HG03439 (cell line): Measurements from ENCODE around the gene UBE2N.
"Not testable (repeated sequence)": the region's sequence is repeated elsewhere in the genome, so short reads cannot be mapped to it uniquely, and the experiment has no call there.

Experiments
- ATAC-seq: cut with Tn5 transposase; IDR thresholded peaks from one replicate; pipeline ENCODE4 v1.9.1; 2021; ENCODE audit warnings: mild to moderate bottlenecking, moderate library complexity; ENCODE audit not compliant: unreplicated experiment

The UBE2N gene

DNA sequence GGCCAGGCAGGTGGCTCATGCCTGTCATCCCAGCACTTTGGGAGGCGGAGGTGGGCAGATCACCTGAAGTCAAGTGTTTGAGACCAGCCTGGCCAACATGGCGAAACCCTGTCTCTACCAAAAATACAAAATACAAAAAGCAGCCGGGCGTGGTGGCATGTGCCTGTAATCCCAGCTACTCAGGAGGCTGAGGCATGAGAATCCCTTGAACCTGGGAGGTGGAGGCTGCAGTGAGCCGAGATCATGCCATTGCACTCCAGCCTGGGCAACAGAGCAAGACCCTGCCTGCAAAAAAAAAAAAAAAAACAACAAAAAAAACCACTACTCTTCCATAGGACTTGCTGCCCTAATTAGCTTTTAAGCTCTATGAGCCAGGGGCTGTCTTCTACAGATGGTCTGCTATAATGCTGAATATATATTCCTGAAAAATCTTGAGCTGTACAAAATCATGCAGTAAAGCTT is 59.7 kb downstream of the UBE2N start:
- not testable (repeated sequence) for ATAC-seq

DNA sequence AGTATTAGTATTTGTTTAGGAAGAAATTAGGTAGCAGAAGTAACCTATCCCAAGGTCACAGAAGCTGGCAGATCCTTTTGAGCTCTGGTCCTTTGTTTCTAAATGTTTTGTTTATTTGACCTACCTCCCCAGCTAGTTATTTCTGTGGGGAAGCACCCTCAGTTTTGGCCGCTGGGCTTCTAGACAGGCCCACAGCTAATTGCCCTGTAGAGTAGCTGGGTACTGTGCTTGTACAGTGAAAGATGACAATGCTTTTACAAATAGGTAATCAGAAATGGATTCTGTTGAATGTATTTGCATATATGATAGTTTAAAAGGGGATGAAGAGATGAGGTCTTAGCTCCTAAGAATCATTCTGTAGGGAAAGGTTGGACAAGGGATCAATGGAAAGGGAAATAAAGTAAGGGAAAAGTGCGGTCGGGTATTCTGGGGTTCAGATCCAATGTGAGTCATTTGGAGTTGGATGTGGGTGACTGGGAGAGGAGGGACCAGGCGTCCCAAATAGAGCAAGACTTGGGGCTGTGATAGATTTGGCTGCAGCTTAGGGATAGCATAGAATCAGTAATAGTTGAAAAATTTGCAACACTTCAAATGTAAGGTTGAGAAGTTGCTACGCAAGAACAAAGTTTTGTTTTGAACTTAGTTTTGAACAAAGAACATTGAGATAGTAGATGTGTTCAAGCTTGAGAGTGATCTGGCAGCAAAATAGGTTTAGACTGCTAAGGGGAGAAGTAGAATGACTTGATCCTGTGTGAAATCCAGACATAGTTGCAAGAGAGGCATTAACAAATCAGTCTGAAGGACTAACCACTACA is 60.4 kb downstream of the UBE2N start:
- ATAC-seq: no peak

DNA sequence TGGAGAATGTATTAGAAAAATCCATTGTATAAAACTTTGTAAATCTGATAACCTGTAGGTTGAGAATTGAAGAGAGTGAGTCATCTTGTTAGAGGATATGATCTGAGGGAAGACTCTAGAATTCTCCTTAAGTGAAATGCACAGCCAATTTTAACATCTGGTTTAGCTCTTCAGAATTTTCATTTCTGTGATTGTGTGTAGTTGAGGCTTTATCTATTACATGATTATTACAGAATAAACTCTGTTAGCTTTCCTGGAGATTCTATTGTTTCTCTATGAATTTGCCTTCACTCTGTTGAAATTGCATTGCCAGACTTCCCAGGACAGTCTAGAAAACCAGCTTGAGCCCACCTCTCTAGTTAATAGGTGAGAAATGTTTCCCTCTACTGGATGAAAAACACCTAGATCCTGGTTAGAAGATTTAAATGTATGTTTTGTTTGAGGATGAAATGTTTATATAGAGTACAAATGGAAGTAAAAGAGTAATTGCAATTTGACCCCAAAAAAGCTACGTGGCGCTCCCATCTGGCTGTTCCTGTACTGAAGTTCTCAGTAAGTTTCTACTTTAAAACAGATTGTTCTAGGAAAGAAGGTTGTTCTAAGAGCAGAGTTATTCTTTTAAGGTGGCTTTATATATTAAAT is 61.1 kb downstream of the UBE2N start:
- ATAC-seq: no peak

DNA sequence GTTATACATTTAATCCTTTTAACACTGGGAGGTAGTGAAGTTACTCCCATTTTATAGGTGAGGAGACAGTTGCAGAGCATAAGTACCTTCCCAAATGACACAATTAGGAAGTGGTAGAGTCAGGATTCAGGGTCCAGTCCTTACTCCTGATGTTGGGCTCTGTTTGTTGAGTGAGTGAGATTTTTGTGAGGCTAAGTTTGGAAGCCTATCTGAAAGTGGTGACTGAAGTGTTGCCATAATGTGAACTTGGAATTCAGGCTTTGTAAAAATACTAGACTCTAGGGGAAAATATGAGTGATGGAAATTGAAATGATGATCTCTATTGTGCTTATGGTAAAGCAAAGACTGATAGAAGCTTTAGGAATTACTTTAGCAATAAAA is 61.8 kb downstream of the UBE2N start:
- no peak for ATAC-seq

DNA sequence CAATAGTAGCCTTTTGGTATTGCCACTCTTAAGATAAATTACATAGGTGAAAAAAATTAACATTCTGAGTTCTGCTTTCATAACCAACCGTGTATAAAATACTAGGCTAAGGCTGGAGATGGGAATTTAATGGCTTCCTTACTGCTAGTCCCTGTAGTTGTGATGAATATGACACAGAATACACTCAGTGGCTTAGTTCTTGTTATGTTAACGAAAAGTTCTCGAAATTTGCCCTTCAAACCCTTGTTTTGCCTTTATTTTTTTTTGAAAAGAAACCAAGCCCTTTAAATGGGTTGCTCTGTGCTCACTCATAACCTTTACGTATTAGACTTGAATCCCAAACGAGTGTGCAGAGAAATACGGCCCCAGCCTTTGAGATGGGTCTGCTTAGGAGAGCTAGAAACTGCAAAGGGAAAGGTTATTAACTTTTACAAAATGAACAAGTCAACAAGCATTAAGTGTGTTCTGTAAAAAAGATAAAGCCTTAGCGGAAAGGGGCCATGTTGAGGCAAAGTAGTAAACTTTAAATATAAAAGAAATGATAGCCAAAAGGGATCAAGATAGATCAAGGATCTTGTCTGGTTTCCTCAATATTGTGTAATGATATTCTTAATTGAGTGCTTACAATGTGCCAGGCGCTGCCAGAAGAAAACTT is 62.3 kb downstream of the UBE2N start:
- ATAC-seq: no peak

DNA sequence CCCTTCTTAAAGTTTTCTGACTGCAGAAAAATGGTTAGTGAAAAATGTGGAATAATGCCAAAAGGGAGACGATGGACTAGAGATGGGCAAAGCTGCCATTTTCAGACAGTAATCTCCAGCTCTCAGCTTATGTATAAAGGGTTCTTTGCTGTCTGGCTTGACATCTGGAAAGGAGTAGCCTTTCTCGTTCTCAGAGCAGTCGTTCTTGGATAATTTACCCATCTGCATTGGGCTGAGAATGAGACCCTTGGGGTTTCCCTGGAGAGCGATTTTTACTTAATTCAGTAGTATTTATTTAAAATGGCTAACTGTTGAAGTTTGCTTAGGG is 62.8 kb downstream of the UBE2N start:
- ATAC-seq: no peak

DNA sequence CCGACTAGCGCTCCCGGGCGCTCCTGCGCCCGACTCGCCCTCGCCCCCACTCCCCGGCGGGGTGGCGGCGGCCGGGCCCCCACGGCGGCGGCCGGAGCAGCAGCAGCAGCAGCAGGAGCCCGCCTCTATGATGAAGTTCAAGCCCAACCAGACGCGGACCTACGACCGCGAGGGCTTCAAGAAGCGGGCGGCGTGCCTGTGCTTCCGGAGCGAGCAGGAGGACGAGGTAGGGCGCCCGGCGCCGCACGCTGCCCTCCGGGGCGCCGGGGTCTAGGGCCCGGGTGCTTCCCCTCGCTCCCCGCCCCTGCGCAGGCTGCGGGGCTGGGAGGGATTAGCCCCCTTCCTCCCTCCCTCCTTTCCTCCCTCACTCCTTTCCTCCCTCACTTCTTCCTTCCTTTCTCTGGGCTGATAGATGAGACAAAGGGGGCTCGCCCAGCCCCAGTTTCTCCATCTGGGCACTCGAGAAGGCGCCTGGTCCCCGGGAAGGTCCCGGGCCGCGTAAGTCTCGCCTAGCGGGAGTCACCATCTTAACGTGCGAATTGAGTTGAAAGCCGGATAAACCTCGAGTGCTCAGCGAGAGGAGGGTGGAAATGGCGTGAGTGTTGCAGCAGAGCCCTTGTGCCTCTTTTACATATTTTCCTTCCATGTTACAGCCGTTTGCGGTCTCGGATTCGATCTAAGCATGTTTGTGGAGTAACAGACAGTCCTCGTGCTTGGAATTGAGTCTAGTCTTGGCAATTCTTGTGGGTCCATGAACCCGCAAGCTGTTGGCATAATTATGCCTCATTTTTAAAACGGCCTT is 63.4 kb downstream of the UBE2N start:
- peak; percentile 28 for ATAC-seq

DNA sequence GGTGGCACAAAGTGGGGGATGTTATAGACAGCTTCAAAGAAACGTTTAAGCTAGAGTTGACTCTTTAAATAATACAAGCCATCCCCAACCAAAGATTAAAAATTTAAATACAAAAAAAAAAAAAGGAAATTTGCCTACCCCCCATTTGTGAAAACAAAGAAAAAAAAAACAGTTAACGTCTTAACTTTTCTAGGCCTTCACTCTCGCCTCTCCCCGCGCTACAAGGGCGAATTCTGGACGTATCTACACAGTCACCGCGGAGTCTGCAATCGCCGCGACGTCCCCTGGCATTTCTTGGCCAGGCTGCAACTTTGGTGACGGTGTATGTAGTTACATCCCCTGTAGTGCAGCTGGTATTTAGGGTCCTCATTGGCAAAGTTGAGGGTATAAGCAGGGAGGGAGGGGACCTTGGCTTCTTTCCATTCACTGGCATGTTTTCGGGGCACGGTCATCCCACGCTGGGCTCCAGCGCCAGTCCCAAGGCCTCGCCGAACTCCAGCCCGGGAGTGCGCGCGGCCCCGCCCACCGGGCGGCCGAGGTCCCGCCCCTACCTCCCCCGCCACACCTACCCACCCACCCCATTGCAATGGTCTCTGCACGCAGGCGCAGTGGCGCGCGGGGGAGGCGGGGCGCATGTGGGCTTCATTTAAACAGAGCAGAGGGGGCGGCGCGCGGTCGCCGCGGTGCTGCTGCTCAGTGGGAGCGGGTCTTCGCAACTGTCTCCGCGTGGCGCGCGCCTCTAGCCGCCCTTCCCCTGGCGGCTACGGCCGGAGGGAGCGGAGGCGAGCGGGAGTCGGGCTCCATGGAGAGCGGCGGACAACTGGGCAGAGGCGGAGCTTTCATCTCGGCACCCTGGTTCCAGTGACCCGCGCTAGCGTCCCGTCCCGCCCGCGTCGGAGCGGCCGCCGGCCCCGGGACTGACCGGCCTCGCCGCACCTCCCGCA is 64.2 kb downstream of the UBE2N start, which contains the start of gene NUDT4:
Gene NUDT4, plus strand, starts transcription at position 674 of the 944 bp plus-strand sequence. CDS start 398 bp downstream, outside the sequence.
- ATAC-seq: peak; percentile 70

DNA sequence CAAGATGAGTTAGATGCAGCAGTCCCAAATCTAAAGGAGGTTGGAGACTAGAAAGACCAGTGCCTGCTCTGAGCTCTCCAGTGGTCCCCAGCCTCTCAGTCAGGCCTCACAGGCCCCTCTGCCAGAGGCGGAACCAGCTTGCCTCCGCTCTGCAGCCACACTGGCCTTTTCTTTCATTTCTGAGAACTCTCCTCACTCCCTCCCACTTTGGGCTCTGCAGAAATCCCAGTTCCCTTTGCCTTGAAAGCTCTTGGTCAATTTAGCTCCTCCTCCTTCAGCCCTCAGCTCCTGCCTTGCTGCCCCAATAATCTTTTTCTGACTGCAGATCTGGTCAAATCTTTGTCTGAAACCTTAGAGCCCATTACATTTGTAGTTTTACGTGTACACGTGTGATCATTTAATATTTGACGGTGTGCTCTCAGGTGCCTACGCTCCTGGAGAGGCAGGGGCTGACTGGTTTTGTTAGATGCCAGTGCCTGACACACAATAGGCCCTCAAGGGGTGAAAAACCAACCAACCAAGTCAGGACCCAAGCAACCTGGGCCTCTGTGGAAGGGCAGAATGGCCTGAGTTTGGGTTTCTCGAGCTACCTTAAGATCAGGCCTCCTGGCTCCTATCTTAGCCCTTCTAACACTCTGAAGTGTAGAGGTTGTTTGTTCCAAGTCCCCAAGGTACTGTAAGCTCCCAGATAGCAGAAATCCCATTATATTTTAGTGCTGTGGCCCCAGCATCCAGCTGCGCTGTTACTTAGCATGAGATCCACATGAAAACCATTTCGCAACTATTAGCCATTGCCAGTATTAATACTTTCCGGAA is 65.1 kb downstream of the UBE2N start:
- ATAC-seq: no peak

DNA sequence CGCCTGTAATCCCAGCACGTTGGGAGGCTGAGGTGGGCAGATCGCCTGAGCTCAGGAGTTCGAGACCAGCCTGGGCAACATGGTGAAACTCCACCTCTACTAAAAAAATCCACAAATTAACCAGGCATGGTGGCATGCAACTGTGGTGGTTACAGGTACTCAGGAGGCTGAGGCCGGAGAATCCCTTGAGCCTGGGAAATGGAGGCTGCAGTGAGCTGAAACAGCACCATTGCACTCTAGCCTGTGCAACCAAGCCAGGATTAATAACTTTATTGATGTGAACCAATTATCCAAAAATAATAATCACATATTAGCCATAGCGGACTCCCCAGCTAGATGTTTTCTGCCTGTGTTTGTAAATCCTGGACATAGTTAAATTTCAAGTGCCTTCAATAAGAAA is 65.8 kb downstream of the UBE2N start:
- no peak for ATAC-seq

DNA sequence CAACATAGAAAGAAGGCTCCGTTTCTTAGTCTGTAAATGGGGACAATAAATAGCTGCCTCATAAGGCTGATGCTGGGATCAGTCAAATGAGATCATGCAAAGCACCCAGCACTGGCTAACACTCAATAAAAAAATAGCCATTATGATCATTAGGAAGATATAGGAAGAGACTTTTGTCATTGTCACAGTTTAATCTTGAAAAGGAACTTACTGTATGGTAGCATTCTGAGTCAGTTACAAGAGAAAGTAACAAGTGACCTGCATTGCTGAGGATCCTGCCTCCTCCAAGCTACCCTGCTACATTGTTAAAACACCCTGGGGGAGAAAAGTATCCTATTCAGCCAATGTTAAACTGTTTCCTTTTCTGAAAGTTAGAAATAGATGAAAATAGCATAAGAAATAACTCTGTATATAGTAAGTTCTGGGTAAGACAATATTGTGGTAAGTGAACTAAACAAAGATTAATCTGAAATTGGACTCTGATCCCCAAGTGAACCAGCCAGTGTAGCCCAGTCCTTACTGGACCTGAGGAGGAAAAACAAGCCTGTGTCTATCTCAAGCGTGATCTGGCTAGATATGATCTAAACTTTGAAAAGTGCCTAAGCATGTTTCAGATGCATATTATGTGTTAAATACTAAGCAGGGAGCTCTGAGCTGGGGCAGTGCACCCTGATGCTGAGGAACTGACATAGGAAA is 67.6 kb downstream of the UBE2N start:
- no peak for ATAC-seq

DNA sequence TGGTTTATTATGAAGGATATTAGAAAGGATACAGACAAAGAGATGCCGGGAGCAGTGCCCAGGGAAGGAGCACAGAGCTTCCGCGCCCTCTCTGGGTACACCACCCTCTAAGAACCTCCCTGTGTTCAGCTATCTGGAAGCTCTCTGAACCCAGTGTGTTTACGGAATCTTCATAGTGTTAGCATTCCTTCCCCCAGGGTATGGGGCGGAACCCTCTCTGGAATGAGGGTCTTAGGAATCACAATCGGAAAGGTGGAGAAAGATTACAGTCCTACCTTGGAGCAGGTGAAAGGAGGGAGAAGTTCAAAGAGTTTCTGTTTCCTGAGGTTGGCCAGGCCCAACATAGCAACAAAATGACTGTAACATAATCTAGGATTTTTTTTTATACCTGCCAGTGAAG is 70.8 kb downstream of the UBE2N start:
- ATAC-seq: no peak

DNA sequence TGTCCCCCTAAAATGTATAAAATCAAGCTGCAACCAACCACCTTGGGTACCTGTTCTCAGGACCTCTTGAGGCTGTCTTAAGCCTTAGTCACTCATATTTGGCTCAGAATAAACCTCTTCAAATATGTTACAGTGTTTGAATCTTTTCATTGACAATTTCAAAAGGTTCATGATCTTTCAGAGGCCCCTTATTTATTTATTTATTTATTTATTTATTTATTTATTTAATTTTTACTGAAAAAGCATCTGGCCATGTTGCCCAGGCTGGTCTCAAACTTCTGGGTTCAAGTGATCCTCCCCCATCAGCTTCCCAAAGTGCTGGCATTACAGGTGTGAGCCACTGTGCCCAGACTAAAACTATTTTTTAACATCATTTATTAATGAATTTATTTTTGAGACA is 72.2 kb downstream of the UBE2N start:
- ATAC-seq: no peak

DNA sequence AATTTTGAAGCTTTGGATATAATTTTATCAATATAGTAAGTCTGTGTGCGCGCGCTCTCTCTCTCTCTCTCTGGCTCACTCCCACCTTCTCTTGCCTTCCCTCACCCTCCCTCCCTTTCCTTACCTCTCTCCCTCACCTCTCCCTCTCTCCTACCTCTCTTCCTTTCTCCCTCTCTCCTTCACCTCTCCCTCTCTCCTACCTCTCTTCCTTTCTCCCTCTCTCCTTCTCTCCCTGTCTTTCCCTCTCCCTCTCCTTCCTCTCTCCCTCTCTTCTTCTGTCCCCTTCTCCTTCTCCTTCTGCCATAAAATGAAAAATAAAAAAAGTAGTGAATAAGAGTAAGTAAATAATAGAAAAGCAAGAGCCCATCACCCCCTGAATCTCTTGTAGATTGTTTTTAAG is 73.0 kb downstream of the UBE2N start:
- ATAC-seq: no peak

DNA sequence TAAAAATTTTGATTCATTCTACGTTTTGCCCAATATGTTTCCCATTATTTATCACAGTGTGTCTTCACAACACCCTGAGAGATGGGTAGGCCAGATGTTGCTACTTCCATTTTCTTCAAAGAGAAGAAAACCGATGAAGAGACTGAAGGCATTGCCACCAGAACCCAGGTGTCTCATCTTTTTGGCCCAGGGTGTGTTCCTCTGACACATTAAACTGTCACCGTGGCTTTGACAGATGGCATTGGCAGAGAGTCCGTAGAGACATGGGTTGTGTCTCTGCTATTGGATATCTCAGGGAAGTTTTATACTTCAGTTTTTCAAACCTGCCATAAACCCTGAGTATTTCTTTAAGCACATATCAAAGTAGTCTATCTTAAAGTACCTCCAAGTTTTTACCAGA is 75.3 kb downstream of the UBE2N start:
- ATAC-seq: no peak

DNA sequence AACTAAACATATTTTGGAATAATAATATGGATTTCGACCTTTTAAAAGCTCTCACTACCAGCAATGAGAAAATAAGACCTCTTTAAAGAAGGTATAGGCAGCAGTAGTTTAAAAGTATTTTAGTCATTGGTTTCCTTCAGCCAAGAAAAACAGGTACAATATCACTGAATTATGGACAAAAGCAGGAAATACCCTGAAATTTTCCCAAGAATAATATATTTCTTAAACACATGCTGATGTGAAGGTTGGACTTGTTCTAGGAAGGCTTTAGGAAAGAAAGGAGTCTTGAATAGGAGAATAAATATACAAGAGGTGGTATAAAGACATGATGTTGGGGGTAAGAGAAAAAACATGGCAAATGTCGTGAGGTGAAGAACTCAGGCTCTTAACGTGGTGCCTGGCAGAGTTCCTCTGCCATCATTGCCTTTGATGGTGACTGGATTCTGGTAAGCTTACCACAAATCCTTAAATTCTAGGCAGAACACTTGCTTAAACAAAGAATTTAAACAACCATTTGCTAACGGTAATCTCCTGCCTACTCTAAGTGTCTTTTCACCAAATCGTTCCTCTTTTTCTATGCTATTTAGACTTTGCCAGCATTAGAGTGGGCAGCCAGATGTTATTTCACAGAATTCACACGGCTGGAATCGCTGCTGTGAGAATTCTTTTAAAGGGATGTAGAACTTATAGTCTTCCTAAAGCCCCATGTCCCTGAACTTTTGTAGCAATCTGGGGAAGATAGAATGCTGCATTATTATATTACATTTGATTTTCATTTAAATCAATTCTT is 75.9 kb downstream of the UBE2N start:
- ATAC-seq: no peak

DNA sequence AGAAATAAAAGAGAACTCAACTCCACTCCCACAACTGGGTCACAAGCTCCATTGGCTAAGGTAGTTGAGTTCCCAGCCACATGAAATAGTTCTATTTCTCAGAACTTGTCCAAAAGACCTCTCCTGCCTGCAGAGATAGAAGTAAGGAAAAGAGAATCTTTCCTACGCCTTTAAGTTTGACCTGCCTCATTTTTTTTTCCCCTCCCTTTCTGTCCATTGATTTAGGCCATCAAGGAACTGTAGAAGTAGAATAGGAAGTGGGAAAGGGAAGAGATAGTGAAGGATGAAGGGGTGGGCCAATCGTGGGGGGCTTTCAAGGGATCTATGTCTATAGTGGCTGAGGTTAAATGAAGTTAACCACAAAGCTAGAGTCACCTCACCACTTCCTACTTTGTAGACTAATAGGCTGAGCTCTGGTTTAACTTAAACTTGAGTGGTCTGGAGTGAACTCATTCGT is 77.9 kb downstream of the UBE2N start:
- no peak for ATAC-seq
